ENCODE results near the gene ZNF862. TPM values are rescaled to one million over a fixed set of nuclear protein-coding genes. Genes with fewer than 3 reads are reported as not detected.

Gene ZNF862
- total and polyA plus RNA-seq, 2 of the 13 experiments (the other 11 are each of a cell fraction or from before 2014, with no cell fraction given) = 0.89 to 2.0 TPM

DNA sequence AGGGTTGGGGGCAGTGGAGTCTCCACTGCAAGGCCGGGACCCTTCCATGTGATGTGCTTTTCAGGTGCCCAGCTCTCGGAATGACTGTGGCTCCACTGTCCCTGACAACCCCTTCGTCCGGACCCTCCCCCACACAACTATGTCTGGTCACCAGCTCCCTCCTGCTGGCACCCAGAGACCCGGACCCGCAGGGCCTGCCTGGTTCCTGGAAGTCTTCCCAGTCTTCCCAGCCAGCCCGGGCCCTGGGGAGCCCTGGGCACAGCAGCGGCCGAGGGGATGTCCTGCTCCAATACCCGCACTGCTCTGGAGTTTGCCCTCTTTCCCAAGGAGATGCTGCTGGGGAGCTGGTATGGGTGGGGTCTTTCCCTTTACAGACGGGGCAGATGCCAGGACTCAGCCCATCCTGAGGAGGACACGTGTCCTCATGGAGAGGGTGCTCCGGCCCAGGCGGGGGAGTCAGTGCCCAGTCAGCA, 41.1 kb downstream of the ZNF862 start:
- TF ChIP-seq, protein P1, sequence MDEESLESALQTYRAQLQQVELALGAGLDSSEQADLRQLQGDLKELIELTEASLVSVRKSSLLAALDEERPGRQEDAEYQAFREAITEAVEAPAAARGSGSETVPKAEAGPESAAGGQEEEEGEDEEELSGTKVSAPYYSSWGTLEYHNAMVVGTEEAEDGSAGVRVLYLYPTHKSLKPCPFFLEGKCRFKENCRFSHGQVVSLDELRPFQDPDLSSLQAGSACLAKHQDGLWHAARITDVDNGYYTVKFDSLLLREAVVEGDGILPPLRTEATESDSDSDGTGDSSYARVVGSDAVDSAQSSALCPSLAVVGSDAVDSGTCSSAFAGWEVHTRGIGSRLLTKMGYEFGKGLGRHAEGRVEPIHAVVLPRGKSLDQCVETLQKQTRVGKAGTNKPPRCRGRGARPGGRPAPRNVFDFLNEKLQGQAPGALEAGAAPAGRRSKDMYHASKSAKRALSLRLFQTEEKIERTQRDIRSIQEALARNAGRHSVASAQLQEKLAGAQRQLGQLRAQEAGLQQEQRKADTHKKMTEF (CRISPR knock-in tag; IDR thresholded peaks at IDR 0.05) = no peak
- TF ChIP-seq MZF1 (CRISPR knock-in tag; IDR thresholded peaks at IDR 0.05; ENCODE audit: borderline replicate concordance) = no peak
- peaks cover 3 to 24% of the 10 kb centered on the region in 2 experiments; a peak in 3 of 5 replicates for H3K36me3 ChIP-seq (replicated peaks in 1 of 2; ENCODE audit: control insufficient read depth in 1 of 2, insufficient read depth in 2 of 2, low read length in 2 of 2)
- WGBS (ENCODE audit: low lambda C conversion rate) = 95% methylated on average over 8 of the region's 14 CpGs
- no peak overlapping the region for H3K4me3 ChIP-seq (replicated peaks in 1 of 3; ENCODE audit: insufficient read depth in 1 of 3, low read depth in 2 of 3, low read length in 3 of 3)
- ATAC-seq = no peak
- CTCF ChIA-PET (ENCODE audit: low intra/inter-chr PET ratio, low total read pairs) = no interaction called here
- POLR2A ChIA-PET = no interaction called here
- H3K4me2 ChIP-seq (ENCODE audit: low read depth, low read length) = no peak overlapping the region
- no peak for FAIRE-seq
- peaks cover 8% of the 10 kb centered on the region for H3K79me2 ChIP-seq (ENCODE audit: insufficient read depth, low read length)
- H3K27ac ChIP-seq (ENCODE audit: extremely low read length, insufficient read depth, low read length) = no peak overlapping the region
- no peaks in the 10 kb centered on the region for H4K20me1 ChIP-seq (ENCODE audit: insufficient read depth, low read length)
- H2AFZ ChIP-seq (ENCODE audit: low read length) = no peak overlapping the region
- BruUV-seq (replicated peaks) = no TSS peak
- in situ Hi-C loops (cut with HindIII; ENCODE audit: extremely low pct_ligation_motif_present, low pct_unique_long_range_greater_than_20kb) (no loop called here), intact Hi-C loops (cut with micrococcal nuclease; ENCODE audit: unreplicated experiment) (no loop called here)
- H3K9me3 ChIP-seq (ENCODE audit: low read length) = no peaks in the 10 kb centered on the region
- H3K4me1 ChIP-seq (ENCODE audit: insufficient read depth, low read length) = peaks cover 41% of the 10 kb centered on the region
- no peak for DNase-seq (ENCODE audit: low spot score)
- H3K27me3 ChIP-seq (ENCODE audit: control insufficient read depth in 1 of 2, insufficient read depth in 2 of 2, low read length in 2 of 2) = no peaks in the 10 kb centered on the region
- no peak overlapping the region for H3K9ac ChIP-seq (ENCODE audit: insufficient read depth, low read depth, low read length)

DNA sequence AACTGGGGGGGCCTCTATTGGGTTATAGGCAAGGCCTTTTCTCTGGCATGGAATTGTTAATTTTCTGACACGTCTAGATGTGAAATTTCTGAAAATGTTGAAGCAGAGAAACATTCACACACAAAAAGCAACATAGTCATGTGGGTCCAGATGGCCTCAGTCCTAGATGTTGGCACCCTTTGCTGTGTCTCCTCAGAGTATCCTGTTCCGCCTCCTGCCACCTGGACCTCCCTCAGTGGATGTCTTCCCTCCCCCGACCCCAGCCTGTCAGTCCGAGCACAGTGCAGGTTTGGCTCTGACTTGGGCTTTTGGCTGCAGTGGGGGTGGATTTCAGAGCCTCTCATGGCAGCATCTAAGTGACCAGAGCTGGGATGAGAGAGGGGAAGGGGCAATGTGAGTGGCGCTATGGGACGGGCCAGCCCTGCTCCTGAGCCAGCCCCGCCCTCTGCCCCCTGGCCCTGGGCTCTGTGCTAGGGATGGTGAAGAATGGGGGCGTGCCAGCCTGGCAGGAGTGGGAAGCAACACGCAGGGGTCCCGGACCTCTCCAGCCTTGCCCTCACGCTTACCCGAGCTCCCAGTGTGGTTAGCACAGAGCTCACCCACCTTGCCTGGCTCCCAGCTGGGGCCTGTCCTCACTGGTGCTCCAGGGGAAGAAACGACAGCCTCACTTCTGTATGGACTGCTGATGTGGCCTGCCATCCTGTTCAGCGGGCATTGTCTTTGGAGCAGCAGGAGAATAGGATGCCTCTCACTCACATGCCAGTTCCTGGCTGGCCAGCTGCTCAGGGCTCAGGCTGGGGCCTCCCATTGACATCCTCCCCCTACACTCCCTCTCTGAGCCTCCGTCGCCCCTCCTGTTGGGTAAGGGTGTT, 41.8 kb downstream of the ZNF862 start:
- intact Hi-C loops (cut with micrococcal nuclease; ENCODE audit: unreplicated experiment) = no loop called here
- ChIA-PET CTCF (ENCODE audit: low intra/inter-chr PET ratio, low total read pairs) (no interaction called here), POLR2A (no interaction called here)
- Histone ChIP-seq H4K20me1 (ENCODE audit: insufficient read depth, low read length) (no peaks in the 10 kb centered on the region), H3K79me2 (ENCODE audit: insufficient read depth, low read length) (peaks cover 8% of the 10 kb centered on the region), H3K4me1 (ENCODE audit: insufficient read depth, low read length) (peaks cover 41% of the 10 kb centered on the region), H3K36me3 (replicated peaks in 1 of 2; ENCODE audit: control insufficient read depth in 1 of 2, insufficient read depth in 2 of 2, low read length in 2 of 2) (peaks cover 3 to 24% of the 10 kb centered on the region in 2 experiments; a peak in 3 of 5 replicates), H3K27me3 (ENCODE audit: control insufficient read depth in 1 of 2, insufficient read depth in 2 of 2, low read length in 2 of 2) (no peaks in the 10 kb centered on the region), H3K9ac (ENCODE audit: insufficient read depth, low read depth, low read length) (no peak overlapping the region), H3K27ac (ENCODE audit: extremely low read length, insufficient read depth, low read length) (no peak overlapping the region), H3K4me3 (replicated peaks in 1 of 3; ENCODE audit: insufficient read depth in 1 of 3, low read depth in 2 of 3, low read length in 3 of 3) (no peak overlapping the region), H3K4me2 (ENCODE audit: low read depth, low read length) (no peak overlapping the region), H3K9me3 (ENCODE audit: low read length) (no peaks in the 10 kb centered on the region), H2AFZ (ENCODE audit: low read length) (no peak overlapping the region)
- in situ Hi-C loops (cut with HindIII; ENCODE audit: extremely low pct_ligation_motif_present, low pct_unique_long_range_greater_than_20kb) = no loop called here
- DNase-seq (ENCODE audit: low spot score) (no peak), ATAC-seq (no peak), FAIRE-seq (no peak)
- WGBS (ENCODE audit: low lambda C conversion rate) = 100% methylated on average over 11 of the region's 16 CpGs
- BruUV-seq (replicated peaks) = TSS peak; percentile 39
- TF ChIP-seq ZNF432 (CRISPR knock-in tag; IDR thresholded peaks at IDR 0.05; ENCODE audit: borderline replicate concordance) (no peak), ZNF34 (CRISPR knock-in tag; IDR thresholded peaks at IDR 0.05; ENCODE audit: borderline replicate concordance) (no peak), CREB1 (IDR thresholded peaks at IDR 0.05) (no peak), CREB1 (CRISPR knock-in tag; IDR thresholded peaks at IDR 0.05) (no peak), RARA (CRISPR knock-in tag; IDR thresholded peaks at IDR 0.05) (no peak), TBP (CRISPR knock-in tag; IDR thresholded peaks at IDR 0.05) (no peak), RBFOX2 (IDR thresholded peaks at IDR 0.05; ENCODE audit: low read depth, low read length) (peak; percentile 55), RXRA (CRISPR knock-in tag; IDR thresholded peaks at IDR 0.05) (no peak), KDM5B (CRISPR knock-in tag; IDR thresholded peaks at IDR 0.05; ENCODE audit: borderline replicate concordance) (no peak), EEA1 (CRISPR knock-in tag; IDR thresholded peaks at IDR 0.05; ENCODE audit: borderline replicate concordance) (no peak), AGO1 (IDR thresholded peaks at IDR 0.05; ENCODE audit: low read depth, low read length, poor library complexity, severe bottlenecking) (peak; percentile 23), TOE1 (CRISPR knock-in tag; IDR thresholded peaks at IDR 0.05) (no peak), GATAD2A (CRISPR knock-in tag; IDR thresholded peaks at IDR 0.05) (no peak)
- TF ChIP-seq, protein P2, sequence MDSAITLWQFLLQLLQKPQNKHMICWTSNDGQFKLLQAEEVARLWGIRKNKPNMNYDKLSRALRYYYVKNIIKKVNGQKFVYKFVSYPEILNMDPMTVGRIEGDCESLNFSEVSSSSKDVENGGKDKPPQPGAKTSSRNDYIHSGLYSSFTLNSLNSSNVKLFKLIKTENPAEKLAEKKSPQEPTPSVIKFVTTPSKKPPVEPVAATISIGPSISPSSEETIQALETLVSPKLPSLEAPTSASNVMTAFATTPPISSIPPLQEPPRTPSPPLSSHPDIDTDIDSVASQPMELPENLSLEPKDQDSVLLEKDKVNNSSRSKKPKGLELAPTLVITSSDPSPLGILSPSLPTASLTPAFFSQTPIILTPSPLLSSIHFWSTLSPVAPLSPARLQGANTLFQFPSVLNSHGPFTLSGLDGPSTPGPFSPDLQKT (CRISPR knock-in tag; IDR thresholded peaks at IDR 0.05; ENCODE audit: borderline replicate concordance) = no peak
